IPS DF 19.7 (cell line): ENCODE measurements around the gene IL21R.
"Not testable (repeated sequence)": the region's sequence is repeated elsewhere in the genome, so short reads cannot be mapped to it uniquely, and the experiment has no call there.

ENCODE experiments used
- DNase-seq: peaks from one replicate; pipeline ENCODE4 v3.0.0-alpha.2; 2013; ENCODE audit warnings: low read depth, low spot score

IL21R gene

GRCh38 chr16:27444015-27444414, 42.0 kb downstream of the IL21R start:
- DNase-seq, result no peak

GRCh38 chr16:27444470-27444869, 42.5 kb downstream of the IL21R start:
- no peak for DNase-seq

GRCh38 chr16:27445502-27446175, 43.7 kb downstream of the IL21R start:
- DNase-seq, result no peak

- no peak for DNase-seq
These were observed 44.7 kb downstream of the IL21R start for GRCh38 chr16:27446721-27447120.

- DNase-seq, result no peak
These were observed 45.3 kb downstream of the IL21R start for GRCh38 chr16:27447301-27447700.

- DNase-seq, result no peak
These were observed 46.8 kb downstream of the IL21R start for GRCh38 chr16:27448532-27449433.

GRCh38 chr16:27449434-27450195, 47.6 kb downstream of the IL21R start:
- no peak for DNase-seq

- no peak for DNase-seq
These were observed 48.2 kb downstream of the IL21R start for GRCh38 chr16:27450196-27450549.

- no peak for DNase-seq
These were observed 50.9 kb downstream of the IL21R start for GRCh38 chr16:27452569-27453493.

- no peak for DNase-seq
These were observed 51.5 kb downstream of the IL21R start for GRCh38 chr16:27453494-27453825.

GRCh38 chr16:27455700-27456099, 53.7 kb downstream of the IL21R start:
- no peak for DNase-seq

GRCh38 chr16:27457605-27457900, 55.6 kb downstream of the IL21R start:
- not testable (repeated sequence) for DNase-seq

GRCh38 chr16:27458258-27458657, 56.3 kb downstream of the IL21R start:
- DNase-seq, result no peak

GRCh38 chr16:27458987-27459688, 57.2 kb downstream of the IL21R start:
- DNase-seq, result no peak

- no peak for DNase-seq
These were observed 58.2 kb downstream of the IL21R start for GRCh38 chr16:27460213-27460612.

- no peak for DNase-seq
These were observed 58.9 kb downstream of the IL21R start for GRCh38 chr16:27460663-27461482.

- DNase-seq, result no peak
These were observed 59.7 kb downstream of the IL21R start for GRCh38 chr16:27461483-27462171.

GRCh38 chr16:27462200-27462845, 60.3 kb downstream of the IL21R start:
- DNase-seq, result no peak
